Activated CD4-positive, alpha-beta T cell treated with anti-CD3 and anti-CD28 coated beads for 36 hours (primary cell): ENCODE data around the gene VTA1. TPM values are rescaled to one million over a fixed set of nuclear protein-coding genes. Genes with fewer than 3 reads are reported as not detected.

Source experiments
- ATAC-seq: fragments of 200-7000 bp; cut with Tn5 transposase; one replicate; pipeline ENCODE4 v1.10.0; 2021; ENCODE audit warnings: mild to moderate bottlenecking, moderate library complexity
- CTCF ChIA-PET: fragments of 350-600 bp; sonication (Branson Sonifier 250); formaldehyde crosslinking; loops from one replicate; lab custom pipeline; 2021; ENCODE audit warnings: antibody characterized with exemption; lab: Charles Lee
- POLR2A ChIA-PET: fragments of 350-600 bp; sonication (Branson Sonifier 250); formaldehyde crosslinking; loops from one replicate; lab custom pipeline; 2021; ENCODE audit warnings: antibody characterized with exemption, inconsistent platforms; lab: Charles Lee
- DNase-seq: peaks from one replicate; pipeline ENCODE4 v3.0.0-alpha.2; 2020
- H3K27ac Mint-ChIP-seq: one replicate; pipeline ENCODE4 v1.8.0; 2021; ENCODE audit warnings: mixed read lengths
- H3K27me3 Mint-ChIP-seq: one replicate; pipeline ENCODE4 v1.8.0; 2021; ENCODE audit warnings: mixed read lengths
- H3K36me3 Mint-ChIP-seq: one replicate; pipeline ENCODE4 v1.8.0; 2021; ENCODE audit warnings: low read depth, mixed read lengths
- H3K4me1 Mint-ChIP-seq: one replicate; pipeline ENCODE4 v1.8.0; 2021; ENCODE audit warnings: mixed read lengths
- H3K4me3 Mint-ChIP-seq: one replicate; pipeline ENCODE4 v1.8.0; 2021; ENCODE audit warnings: mild to moderate bottlenecking, moderate library complexity, mixed read lengths
- H3K9me3 Mint-ChIP-seq: one replicate; pipeline ENCODE4 v1.8.0; 2021; ENCODE audit warnings: low read depth, mixed read lengths
- intact Hi-C, 2 experiments: fragments of 100-400 bp; cut with DNase I in 1 of 2; cut with micrococcal nuclease in 1 of 2; formaldehyde crosslinking; loops; one replicate each; pipeline versions ENCODE4 v1.14.2 to v1.15.1; 2022 to 2024; cut with DNase I, micrococcal nuclease
- total RNA-seq, 2 experiments: library from RNA; stranded (reverse); gene quantifications; one replicate each; pipeline ENCODE4 v1.2.3, GENCODE V29; 2021

VTA1 gene
- total RNA-seq, 2 experiments from 2014 or later = 55.6 to 73.9 TPM

GRCh38 chr6:142271476-142271875 is 124.4 kb downstream of the VTA1 start:
- ChIA-PET CTCF (no interaction called here), POLR2A (no interaction called here)
- ATAC-seq (no peak), DNase-seq (no peak)
- Mint-ChIP-seq H3K9me3 (no peaks in the 10 kb centered on the region), H3K27ac (no peak overlapping the region), H3K27me3 (peaks cover 2% of the 10 kb centered on the region), H3K4me3 (no peak overlapping the region), H3K4me1 (no peaks in the 10 kb centered on the region), H3K36me3 (no peaks in the 10 kb centered on the region)
- intact Hi-C loops = no loop called here

Other genes starting within 250 kb of the VTA1 start
- gene GJE1, start 14.3 kb upstream of the VTA1 start, total RNA-seq = not detected
- gene NMBR, start 141 bp upstream of the VTA1 start, total RNA-seq = not detected
- under 1 TPM; 0.26 to 0.43 TPM for gene ADGRG6, start 154.7 kb downstream of the VTA1 start, total RNA-seq